Left hindlimb (tissue), 1 donor: ENCODE results near the gene CAMKK2.
"Not testable (repeated sequence)": the region's sequence is repeated elsewhere in the genome, so short reads cannot be mapped to it uniquely, and the experiment has no call there.

Experiments used
- DNase-seq: peaks from one replicate; pipeline ENCODE4 v3.0.0-alpha.2; 2018

Gene CAMKK2

GRCh38 chr12:121278169-121279070, 18.1 kb downstream of the CAMKK2 start:
- no peak for DNase-seq

DNA sequence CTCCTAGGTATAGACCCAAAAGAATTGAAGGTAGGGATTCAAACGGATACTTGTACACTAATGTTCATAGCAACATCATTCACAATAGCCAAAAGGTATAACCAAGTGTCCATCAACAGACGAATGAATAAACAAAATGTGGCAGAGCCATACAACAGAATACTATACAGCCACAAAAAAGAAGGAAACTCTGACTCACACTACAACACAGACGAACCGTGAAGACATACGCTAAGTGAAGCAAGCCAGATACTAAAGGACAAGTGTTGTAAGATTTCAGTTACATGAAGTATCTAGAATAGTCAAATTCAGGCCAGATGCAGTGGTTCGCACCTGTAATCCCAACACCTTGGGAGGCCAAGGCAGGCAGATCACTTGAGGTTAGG, 19.1 kb downstream of the CAMKK2 start:
- DNase-seq = no peak

DNA sequence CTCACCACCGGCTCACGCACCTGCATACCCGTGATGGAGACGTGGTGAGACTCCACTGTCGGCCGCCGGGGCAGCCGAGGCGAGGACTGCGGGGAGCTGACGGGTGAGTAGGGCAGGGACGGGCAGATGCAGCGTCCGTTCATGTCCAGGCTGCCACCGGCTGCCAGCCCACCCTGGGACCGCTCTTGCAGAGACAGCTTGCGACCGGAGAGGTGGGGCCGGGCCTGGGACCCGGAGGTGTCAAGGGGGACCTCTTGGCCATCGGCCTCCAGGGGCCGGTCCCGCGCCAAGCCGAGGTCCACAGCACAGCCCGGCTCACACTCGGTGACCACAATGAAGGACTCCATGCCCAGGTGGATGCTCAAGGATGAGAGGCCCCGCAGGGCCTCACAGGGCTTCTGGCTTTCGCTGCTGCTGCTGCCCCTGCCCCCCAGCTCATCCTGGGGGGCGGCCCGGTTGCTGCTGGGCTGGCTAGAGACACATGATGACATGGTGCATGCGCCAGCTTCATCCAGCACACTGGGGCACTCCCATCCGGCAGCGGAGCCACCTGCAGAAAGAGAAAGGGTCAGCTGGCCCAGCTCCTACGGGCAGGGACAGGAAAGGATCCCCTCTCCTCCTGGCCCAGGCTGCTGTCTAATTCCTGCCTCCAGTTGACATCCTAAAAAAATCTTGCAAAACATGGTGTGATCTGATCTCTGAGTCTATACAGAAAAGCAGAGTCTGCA, 22.3 kb downstream of the CAMKK2 start:
- no peak for DNase-seq

DNA sequence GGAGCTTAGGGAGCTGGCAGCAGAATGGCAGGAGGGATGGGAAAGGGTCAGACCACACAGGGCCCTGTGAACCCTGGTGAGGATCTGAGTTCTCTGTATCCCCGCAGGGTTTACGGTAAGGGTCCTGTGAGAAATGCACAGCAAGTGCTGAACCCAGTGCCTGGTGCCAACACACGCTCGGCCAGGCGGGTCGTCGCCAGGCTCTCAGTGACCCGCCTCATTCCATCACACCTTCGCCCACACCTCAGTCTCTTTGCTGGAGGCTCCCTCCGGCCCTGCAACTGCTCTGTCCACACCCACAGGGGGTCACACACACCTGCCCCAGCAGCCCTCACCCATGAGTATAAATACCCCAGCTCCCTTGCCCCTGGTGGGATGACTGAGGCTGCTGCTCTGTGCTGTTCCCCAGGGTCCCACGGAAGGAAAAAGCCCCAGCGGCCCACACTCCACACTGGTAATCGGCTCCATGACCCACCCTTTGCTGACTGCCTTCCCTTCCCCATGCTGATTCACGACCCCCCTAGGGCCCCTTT, 23.1 kb downstream of the CAMKK2 start:
- DNase-seq = no peak

GRCh38 chr12:121267822-121268221, 28.7 kb downstream of the CAMKK2 start:
- DNase-seq = no peak

DNA sequence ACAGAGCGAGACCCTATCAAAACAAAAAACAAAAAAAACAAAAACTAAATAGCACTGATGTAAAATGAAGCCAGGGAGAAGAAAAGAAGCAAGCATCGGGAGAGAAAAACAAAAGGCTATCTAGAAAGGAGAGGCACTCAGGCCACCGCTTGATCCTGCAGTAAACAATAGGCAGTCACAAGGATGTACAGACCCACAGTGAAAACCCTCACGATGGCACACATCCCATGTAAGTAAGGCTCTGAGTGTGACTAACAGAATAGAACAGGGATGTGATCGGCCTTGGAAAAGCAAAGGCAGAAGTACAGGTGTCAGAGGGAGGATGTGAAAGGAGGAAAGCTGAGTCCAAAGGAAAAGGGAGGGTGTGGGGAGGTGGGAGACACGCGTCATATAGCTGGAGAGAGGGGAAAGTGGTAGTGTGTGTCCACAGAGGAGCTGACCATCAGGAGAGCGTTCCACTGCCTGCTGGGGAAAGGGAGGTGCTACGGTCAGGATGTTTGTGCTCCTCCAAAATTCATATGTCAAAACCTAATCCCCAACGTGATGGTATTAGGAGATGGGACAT, 31.5 kb downstream of the CAMKK2 start:
- no peak for DNase-seq

- no peak for DNase-seq
These were observed 32.4 kb downstream of the CAMKK2 start for GRCh38 chr12:121264135-121264534.

- DNase-seq = no peak
These were observed 33.1 kb downstream of the CAMKK2 start for GRCh38 chr12:121263206-121263935.

- DNase-seq = no peak
These were observed 35.1 kb downstream of the CAMKK2 start for GRCh38 chr12:121261398-121261797.

DNA sequence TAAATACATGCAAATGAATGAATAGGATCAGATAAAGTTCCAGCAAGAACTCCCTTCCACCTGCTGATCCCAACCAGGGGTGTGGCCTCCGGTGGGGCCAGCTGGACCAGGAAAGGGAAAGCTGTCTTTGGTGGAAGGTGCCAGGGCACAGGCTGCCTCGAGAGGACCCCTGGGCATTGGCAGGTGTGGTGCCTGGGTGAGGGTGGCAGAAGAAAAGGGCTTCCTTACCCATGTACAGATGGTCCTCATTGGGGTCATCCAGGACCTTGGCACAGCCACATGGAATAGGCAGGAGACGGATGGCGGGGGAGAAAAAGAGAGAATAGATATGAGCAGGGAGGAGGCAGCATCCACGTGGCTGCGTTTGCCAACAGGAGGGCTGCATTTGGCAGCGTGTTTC, 36.4 kb downstream of the CAMKK2 start:
- no peak for DNase-seq

DNA sequence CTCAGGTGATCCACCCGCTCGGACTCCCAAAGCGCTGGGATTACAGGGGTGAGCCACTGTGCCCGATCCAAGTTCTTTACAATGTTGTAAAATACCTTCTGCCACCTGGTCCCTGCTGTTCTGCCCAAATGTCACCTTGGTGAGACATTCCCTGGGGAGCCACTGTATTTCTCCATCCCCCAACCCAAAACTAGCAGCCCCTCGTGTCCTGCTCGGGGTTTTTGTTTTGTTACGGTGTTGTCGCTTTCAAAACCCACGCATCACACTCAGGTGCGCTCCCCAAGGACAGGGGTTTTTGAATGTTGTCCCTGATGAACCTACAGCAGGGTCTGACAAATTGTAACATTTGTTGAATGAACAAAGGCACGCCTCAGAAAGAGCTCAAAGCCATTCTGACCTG, 37.4 kb downstream of the CAMKK2 start:
- no peak for DNase-seq

DNA sequence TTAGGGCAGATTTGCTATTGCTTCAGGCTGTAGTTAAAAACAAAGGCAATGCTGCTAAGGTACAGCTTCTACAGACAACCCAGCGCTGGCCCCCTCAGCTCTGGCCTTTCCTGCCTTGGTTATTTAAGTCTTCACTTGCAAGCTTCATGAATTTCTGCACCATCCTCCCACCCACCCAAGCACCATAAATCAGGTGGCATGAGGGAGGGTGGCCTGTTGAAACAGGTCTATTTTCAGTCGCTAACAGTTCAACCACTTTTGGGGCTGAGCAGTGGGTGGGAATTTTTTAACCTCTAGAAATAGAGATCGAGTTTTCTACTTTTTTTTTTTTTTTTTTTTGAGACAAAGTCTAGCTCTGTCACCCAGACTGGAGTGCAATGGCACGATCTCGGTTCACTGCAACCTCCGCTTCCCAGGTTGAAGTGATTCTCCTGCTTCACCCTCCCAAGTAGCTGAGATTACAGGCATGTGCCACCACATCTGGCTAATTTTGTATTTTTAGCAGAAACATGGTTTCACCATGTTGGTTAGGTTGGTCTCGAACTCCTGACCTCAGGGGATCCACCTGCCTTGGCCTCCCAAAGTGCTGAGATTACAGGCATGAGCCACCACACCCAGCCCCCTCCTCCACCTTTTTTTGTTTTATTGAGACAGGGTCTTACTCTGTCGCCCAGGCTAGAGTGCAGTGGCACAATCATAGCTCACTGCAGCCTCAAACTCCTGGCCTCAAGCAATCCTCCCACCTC, 38.6 kb downstream of the CAMKK2 start:
- DNase-seq = not testable (repeated sequence)

DNA sequence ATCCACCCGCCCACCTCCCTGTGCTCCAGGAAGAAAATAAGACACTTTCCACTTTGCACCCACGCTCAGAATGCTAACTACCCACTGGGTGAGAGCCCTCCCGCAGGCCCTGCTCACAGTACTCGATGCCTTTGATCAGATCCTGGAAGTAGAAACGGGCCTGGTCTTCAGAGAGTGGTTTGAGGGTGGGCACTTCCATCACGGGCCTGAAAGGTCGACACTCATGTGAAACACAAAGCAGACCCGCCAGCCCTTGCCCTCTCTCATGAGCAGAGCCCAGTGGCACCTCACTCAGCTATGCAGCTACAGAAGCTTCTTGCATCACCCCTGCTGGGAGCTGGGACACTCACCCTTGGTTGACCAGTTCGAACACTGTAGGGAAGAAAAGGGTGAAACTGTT, 41.1 kb downstream of the CAMKK2 start:
- DNase-seq = no peak

- DNase-seq = no peak
These were observed 42.7 kb downstream of the CAMKK2 start for GRCh38 chr12:121253638-121254335.

GRCh38 chr12:121252712-121253345, 43.7 kb downstream of the CAMKK2 start:
- DNase-seq = no peak

GRCh38 chr12:121251838-121252237, 44.7 kb downstream of the CAMKK2 start:
- no peak for DNase-seq

GRCh38 chr12:121250359-121250758, 46.1 kb downstream of the CAMKK2 start:
- no peak for DNase-seq

DNA sequence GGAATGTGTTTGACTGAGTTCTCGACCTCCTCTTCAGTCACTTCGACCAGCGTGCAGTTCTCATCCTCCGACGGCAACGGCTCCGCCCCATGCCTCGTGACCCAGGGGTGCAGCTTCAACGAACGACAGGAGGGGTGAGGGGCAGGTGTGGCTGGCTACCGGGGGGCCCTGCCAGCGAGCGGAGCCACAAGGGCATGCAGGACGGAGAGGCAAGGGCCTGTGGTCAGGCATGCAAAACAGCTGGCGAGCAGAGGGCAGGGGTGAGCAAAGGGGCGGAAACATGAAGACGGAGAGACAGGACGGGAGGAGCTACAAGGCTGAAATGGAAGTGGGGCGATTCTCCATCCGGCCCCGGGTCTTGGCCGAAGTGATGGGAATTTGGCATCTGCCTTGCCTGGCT, 47.9 kb downstream of the CAMKK2 start:
- DNase-seq = no peak

DNA sequence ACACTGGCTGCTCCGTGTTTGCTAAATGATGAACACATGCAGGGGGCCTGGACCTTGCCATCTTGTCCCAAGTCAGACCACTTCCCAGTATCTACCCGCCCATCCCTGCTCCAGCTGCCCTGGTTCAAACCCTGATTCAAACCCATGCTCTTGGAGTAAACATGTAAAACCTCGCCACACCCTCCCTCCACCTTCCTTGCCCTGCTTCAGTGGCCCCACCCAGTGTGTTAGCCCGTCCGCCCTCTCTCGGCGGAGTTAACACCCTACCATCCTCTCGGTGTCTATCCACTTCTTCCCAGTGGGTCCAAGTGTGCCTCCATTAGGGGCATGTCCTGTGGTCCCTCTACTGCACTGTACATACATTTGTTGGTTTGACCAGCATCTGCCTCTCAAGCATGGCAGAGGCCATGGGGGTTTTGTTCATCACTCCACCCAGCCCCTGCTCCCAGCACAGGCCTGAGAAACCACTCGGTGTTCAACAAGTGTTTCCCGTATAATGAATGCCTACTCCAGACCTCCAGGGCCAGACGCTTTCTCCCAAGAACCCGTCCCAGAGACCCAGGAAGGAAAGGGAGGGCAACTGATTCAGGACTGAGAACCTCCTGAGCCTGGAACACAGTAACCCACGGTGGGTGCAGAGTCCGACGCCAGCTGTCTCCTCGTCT, 49.5 kb downstream of the CAMKK2 start:
- DNase-seq = no peak

DNA sequence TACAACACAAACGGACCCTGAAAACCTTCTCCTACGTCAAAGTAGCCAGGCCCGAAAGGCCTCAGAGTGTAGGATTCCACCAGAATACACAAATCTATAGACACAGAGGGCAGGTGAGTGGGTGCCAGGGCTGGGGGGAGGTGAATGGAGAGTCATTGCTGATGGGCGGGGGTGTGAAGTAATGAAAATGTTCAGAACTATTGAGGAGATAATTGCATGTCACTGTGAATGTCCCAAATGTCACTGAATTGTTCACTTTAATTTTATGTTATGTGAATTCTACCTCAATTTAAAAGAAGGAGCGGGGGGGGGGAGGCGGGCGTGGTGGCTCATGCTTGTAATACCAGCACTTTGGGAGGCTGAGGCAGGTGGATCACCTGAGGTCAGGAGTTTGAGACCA, 50.6 kb downstream of the CAMKK2 start:
- no peak for DNase-seq
